ENCODE results near the gene SHPK.

SHPK gene

DNA sequence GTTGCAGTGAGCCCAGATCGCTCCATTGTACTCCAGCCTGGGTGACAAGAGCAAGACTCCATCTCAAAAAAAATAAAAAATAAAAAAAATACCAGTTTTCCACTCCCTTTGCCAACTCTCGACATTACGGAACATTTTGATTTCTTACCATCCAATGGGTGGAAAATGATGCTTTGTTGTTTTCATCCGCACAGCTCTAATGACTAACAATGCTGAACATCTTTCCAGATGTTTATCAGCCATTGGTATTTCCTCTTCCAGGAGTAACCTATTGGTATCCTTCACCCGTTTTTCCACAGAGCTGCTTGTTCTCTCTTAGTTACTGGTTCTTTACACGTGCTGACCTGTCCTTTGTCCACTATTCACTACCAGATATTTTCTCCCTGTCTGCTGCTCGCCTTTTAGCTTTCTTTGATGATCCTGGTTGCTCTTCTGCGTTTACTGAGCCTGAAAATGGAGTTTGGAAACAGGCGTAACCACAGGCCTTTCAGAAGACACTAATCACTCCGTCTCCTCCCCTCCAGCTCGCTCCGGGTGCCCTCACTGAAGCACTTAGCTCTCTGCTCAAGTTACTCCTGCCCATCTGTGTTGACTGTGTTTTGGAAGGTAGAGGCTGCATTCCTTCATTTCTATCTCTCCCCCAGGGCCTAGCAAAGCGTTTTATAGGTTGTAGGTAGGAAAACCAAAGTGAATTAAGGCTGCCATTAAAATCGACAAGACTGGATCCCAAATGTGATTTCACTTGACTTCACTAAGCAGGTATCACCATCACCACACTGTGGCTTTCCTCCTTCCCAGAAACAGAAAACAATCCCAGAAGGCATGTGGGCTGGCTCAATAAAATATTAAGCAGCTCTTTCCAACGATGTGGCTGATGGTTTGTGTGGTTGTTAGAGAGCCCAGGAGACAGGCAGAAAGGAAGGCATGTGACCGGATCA, 8.9 kb downstream of the SHPK start:
- no peak for DNase-seq

DNA sequence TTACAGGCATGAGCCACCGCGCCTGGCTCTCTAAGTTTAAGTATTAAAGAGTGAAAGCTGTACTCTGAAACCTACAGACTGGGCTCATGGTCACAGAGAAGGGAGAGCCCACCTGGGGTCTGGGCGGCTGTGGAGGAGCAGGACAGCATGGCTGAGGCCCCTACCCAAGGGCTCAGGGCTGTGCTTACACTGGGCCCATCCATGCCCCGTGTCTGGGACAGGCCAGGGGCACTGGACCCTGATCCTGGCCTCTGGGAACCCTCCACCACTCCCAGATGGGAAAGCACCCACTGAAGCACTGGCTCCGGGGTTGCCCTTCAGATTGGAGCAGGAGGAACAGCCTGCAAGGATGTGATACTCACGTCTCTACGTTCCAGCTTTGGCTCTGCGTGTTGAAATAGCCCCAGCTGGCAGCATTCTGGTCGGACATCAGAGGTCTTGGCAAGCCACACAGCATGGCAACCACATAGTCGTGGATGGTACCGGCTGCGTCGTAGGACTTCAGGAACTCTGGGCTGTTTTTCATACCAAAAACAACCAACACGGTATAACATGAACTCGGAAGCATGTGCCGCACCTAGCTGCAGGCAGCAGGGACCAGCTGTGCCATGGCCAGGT, 13.0 kb downstream of the SHPK start:
- no peak for DNase-seq

DNA sequence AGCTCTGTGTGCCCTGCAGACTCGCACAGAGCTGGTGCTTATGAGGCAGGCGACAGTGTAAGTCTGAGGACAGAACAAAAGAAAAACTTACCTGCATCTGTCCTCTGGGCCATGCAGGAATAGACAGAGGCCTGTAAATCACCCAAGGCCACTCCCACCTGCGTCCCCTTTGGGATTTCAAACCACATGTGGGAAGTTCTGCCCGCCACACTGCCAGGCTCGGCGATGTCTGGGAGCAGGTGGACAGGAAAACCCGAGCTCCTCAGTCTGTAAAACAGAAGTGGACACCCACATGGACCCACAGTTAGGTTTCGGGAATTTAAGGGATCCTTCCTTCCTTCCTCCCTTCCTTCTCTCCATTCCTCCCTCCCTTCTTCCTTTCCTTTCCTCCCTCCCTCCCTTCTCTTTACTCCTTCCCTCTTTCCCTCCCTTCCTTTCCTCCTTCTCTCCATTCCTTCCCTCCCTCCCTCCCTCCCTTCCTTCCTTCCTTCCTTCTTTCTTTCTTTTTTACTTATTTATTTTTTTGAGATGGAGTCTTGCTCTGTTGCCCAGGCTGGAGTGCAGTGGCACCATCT, 14.8 kb downstream of the SHPK start:
- DNase-seq: no peak

GRCh38 chr17:3615160-3615870, 20.7 kb downstream of the SHPK start:
- DNase-seq: no peak

GRCh38 chr17:3613124-3613523, 22.9 kb downstream of the SHPK start:
- no peak for DNase-seq

DNA sequence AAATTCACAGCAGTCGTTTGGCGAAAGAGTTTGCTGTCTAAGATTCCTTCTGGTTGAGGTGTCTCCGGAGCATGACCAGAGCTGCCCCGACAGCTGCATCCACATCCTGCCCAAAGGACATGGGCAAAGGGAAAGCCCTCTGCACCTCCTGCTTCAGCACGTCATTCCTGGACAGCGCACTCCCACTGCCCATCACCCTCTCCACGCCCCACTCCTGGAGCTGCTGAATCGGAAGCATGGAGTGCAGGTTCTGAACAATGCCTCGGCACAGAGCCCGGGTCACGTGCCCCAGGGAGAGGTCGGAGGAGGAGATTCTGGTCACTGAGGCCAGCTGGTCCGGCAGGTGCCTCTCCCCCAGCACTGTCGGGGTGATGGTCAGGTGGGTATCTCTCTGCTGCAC, 25.5 kb downstream of the SHPK start:
- no peak for DNase-seq

- no peak for DNase-seq
Measured at GRCh38 chr17:3609689-3610088, 26.4 kb downstream of the SHPK start.

DNA sequence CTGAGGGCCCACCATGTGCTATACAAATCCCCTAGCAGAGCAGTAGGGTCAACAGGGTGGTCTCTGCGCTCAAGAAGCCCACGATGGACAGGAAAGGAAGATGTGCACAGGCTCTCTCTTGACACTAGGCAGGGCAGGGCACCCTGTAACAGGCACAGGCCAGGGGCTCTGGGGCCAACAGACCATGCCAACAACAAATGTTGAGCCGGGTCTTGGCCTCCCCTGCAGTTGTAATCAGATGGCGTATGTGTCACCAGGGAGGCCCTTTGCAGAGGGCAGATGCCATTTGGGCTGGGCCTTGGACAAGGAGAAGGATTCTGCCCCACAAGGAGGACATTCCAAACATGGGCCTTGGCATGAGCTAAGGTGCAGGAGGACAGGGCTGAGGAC, 32.2 kb downstream of the SHPK start:
- no peak for DNase-seq

DNA sequence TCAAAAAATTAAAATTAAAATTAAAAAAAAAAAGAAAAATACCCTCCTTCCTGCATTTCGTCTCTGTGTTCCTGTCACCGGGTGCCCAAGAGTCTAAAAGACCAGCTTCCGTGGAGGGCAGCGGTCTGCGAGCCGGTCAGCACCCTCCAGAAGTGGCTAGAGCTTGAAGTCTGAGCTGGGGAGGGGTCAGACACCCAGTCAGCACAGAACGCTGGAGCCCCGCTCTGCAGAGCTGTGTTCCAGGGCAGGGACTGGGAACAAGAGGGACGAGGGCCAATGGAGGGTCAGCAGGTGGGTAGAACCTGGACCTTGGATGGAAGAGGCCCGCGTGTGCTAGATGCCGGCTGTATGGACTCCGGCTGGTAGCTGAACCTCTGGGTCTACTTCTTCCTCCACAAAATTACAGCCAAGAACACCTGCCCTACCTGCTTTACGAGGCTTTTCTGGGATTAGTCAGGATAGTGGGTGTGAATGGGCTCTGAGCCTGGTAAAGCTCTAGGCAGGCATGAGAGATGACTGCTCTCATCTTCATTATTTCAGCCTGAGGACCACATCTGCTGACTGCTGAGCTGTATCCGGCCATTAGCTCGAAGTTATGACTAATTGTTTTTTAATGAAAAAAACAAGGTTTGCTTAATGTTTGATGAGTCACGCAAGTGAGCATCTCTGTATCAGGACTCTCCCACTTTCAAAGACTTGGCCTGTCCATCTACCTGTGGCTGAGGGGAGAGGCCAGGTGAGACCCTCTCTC, 32.8 kb downstream of the SHPK start:
- no peak for DNase-seq

DNA sequence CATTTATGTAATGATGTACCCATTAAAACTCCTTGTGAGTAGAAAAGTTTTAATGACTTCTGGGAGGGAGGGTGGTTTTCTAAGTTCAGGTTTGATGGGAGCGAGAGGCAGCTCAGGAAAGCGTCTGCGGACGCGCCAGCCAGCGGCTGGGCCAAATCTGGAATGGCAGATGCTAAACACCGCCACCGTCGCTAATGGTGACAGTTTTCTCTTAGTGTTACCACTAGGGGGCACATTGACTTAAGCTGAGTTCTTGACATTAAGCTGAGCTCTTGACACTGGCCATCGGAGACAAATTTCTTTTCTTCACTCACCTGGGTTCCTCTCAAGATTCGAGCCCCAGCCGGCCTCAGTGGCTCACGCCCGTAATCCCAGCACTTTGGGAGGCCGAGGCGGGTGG, 33.6 kb downstream of the SHPK start:
- no peak for DNase-seq

GRCh38 chr17:3600529-3601205, 35.4 kb downstream of the SHPK start:
- DNase-seq: no peak

DNA sequence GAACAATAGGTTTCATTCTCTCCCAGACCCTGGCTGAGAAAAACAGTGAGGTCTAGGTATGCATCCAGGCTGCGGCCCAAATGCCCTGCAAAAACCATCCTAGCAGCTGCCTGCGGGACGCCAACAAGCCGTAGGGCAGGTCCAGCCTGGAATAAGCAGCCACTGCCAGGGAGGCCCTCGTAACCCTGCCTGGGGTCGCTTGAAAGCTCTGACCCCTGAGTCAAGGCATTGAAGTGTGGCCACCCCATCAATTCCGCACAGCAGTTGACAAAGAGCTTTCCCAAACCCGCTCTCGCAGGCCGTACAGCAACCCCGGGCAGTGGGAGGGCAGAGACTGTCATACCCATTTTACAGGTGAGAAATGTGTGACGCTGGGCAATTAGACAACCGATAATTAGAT, 38.0 kb downstream of the SHPK start:
- DNase-seq: no peak

DNA sequence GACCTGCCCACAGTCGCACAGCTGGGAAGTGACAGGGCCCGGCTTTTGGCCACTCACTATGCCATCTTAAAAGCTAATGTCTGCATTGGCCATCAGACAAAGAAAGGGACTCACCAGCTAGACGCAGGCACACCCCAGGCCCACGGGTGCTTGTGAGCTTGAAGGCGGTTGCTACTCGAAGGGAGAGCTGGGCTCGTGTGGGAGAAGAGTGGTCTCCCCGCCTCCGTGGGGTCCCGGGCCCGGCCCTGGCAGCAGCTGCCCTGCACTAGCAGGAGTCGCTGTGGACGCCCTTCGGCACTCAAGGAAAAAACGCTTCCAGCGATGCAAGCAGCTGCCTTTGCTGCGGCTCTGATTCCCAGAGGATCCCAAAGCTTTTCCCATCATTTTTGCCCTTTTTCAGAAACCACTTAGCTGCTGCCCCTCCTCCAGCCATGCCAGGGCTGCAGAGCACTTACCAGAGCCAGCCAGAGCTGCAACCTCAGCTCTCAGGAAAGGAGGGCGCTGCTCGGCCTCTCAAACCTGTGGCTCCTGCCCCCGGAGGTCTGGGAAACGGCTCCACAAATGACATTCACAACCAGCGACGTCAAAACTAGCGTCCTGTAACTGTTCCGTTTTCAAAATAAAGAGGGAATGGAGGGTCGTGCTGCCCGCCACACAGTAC, 39.1 kb downstream of the SHPK start:
- no peak for DNase-seq

GRCh38 chr17:3594976-3595375, 41.1 kb downstream of the SHPK start:
- no peak for DNase-seq

DNA sequence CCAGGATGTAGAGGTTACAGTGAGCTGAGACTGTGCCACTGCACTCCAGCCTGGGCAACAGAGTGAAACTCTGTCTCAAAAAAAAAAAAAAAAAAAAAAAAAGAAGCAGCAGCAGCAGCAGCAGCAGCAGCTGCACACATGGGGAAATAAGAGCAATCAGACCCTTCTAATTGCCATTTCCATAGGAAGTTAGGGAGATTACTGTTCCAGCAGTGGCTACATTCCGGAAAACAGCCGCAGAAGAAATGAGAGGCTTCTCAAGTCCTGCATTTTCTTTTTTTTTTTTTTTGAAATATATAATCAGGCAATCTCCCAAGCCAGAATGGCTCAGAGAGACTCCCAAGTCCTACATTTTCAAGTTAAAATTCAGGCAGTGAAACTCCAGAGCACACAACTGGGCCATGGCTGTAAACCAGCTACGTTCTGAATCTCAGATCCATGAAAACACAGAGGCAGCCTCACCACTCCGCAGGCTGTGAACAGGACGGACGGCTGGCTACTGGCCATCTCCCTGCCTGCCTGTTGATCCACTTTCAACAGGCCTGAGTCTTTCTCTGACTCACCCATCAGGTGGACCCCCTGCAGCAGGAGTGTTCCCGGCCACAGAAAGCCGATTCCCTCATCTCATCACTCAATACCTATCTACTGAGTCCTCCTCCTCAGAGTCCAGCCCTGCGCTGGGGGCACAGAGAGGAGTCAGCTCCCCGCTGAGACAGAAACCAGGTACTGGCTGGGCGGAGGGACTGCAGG, 41.8 kb downstream of the SHPK start:
- no peak for DNase-seq

DNA sequence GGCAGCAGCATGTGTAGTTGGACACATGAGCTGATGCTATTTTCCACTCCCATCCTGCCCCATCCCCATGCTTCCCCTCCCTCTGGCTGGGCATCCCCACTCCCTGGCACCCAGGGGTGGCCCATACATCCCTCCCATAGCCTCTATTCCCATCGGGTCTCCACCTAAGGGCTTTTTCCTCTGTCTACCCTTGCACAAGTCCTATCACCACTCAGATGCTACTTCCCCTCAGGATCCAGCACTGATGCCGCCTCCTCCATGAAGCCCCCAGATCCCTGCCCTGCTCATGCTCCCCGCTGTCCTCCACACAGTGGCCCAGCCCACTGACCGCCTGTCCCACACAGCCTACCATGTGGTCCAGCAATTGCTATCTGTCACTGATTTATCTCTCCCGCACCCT, 42.7 kb downstream of the SHPK start:
- no peak for DNase-seq

GRCh38 chr17:3592216-3592860, 43.7 kb downstream of the SHPK start:
- DNase-seq: no peak

DNA sequence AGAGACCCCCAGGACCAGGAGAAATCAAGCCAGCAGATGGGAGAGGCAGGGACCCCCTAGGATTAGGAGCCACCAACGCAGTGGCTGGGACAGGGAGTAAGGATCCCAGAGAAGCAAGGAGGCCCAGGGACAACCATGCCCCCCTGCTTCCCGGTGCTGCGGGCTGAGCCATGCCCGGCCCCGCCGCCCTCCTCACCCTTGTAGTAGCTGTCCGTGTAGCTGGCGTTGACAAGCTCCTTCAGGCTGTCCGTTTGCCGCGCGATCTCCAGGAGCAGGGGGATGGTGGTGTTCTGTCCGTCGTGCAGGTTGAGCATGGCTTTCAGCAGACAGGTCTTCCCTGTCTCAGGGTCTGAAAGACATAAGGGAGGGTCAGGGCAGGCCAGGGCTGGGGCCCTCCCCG, 45.3 kb downstream of the SHPK start:
- DNase-seq: no peak

DNA sequence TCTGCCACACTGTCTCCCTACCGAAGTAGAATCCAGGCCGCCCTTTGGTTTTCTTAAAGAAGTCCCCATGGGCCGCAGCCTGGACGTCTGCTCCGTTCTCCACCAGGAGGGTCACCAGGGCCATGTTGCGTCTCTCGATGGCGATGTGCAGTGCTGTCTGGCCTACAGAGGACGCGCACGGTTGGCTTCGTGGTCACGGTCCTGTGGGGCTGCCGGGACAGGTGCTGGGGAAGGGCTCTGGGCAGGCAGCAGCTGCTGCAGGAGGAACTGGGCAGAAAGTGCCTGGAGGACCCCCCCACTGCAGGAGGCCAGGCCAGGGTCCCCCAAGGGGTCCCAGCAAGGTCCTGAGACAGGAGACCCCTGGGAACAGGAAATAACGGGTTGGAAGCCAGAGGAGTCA, 45.8 kb downstream of the SHPK start:
- no peak for DNase-seq

- DNase-seq: no peak
Measured at GRCh38 chr17:3589784-3590183, 46.3 kb downstream of the SHPK start.

All from 8988T (cell line).